NK-92 (cell line): Measurements from ENCODE around the gene IQCH.

Experiments
- DNase-seq: peaks from one replicate; lab custom pipeline; 2025; ENCODE audit not compliant: unreplicated experiment; lab: John Stamatoyannopoulos, UW

Gene IQCH

GRCh38 chr15:67296684-67297083, 42.1 kb downstream of the IQCH start:
- DNase-seq = no peak

DNA sequence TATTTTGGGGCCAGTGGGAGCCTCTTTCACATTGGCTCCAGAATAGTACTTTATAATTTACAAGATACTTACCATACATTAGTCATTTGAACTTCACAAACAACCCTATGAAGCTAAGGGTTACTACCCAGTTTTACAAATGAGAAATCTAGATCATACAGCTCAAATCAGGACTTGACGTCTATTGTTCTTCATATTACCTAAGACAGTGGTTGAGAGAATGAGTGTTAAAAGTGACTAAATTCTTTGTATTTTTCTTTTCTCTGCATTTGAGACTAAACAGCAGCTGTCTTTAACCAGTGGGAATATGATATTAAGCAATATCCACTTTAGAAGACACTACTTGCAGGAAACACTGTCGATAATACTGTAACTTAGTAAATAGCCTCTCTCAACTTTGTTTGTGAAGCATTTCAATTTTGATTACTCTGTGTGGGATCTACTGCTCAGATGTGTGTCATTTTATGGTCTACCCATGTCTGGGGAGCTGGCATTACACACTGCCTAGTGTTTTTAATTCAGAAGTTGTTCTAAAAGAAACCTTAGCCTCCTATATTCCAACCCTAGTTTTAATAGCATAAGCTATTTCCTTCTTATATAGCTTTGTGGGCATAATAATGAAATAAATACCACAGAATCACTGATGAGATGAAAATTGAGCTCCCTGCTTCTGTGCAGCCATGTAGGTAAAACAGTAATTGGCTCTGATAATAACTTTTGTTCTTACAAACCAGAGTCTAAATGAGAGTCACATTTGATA, 45.9 kb downstream of the IQCH start:
- DNase-seq = no peak

DNA sequence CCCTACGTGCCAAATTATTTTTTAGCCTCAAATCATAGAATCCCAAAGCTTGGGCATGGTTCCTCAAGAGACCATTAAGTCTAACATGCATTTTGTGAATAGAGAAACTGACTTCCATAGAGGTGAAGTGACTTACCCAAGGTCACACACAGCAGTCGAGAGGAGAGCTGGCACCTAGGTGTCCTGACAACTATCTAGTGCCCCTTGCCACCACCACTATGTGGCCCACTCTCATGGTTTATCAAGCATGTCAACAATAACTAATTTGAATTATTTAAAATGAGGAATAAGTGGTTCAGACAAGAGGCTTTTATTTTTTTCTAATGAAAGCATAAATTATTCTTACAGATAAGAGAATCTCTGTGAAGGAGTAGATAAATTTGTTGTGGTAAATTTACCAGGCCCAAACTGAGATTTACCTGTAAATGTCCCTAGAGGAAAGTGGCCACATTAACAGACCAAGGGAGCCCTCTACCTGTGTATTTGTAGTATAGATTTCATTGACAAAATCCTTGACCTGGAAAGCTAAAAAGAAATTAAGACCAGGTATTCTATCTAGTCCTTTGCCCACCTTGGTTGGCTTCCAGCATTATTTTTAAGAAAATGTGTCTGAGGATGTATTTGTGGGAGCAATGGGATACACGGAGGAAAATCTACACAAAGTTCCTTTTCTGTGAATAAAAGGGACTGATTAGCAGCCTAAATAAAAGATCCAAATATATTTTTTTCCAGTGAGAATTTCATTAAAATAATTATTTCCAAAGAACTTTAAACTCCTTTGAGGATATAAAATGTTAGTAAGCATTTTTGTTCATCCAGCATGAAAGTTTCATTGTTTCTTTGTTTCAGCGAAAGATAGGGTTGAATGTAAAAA, 49.1 kb downstream of the IQCH start:
- DNase-seq = no peak

GRCh38 chr15:67304778-67305177, 50.2 kb downstream of the IQCH start:
- no peak for DNase-seq

GRCh38 chr15:67305506-67305905, 50.9 kb downstream of the IQCH start:
- DNase-seq = no peak

DNA sequence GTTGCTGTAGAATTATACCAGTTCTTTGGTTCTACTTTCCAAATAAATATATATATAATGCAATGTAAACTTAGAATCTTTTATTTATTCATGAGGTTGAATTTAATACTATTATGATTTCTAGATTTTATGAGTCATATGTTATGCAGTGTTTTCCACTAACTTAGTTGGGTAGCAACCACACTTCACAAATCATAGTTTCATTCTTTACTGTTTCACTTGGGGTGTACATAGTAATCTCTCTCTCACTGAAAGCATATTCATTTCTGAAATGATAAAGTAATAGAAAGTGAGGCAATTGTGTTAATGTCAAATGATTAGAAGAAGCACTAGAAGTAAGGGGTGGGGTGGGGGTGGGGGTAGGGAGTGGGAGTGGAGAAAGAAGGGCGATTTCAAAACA, 52.6 kb downstream of the IQCH start:
- DNase-seq = no peak

DNA sequence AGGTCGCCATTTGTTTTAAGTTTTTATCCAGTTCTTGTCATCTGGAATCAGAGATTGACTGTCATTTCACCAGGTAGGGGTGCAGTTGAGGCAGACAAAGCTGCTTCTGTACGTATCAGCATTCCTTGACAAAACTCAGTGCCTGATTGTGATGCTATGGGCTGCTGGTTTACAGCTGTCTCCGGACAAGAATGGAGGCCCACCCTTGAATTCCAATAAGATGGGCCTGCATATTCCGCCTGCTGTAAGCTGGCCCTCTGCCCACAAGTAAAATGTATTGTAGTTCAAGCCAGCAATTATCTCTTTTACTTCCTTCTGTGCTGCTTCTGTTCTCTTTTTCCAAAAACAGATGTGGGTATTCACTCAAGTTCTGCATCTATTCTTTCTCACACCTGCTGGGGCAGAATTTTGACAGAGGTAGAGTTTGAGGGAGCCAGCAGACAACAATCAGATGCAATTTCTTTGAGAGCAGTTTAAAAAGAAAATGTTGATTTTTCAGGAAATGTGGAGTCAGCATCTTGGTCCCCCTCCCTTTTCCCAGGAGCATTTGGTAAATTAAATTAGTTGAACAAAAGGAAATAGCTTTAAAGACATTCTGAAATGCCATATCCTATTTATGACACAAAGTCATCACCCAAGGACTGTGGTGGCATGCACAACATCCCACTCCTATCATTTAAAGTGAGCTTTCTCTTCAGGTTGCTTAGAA, 53.5 kb downstream of the IQCH start:
- DNase-seq = no peak

DNA sequence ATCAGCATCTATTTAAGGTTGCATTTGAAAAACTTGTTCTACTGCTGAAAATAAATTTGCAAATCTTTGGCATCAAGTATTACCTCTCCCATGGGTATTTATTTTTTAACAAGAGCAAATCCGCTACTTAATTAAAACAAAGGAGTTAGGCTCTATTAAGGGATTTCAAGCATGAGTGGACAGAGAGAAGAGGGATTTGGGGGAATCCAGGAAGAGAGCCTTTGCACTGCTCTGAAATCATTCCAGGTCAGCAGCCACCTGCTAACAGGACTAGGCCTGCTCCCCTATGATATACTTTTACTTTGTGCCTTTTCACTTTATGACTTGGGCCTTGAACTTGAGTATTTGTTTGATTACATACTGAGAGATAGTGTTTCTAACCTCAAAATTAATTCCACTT, 57.1 kb downstream of the IQCH start:
- DNase-seq = no peak

- DNase-seq = no peak
These were observed 65.4 kb downstream of the IQCH start for GRCh38 chr15:67319961-67320360.

DNA sequence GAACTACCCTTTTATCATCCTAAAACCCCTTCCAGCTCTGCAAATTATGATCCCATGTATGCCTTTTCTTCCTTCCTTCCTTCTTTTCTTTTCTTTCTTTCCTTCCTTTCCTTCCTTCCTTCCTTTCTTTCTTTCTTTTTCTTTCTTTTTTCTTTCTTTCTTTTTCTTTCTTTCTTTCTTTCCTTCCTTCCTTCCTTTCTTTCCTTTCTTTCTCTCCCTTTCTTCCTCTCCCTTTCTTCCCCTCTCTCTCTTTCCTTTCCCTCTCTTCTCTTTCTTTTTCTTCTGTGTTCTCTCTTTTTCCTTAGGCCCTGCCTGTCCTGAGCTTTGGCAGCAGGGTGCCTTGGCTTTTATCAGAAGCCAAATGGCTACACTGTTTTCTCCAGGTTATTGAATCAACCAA, 66.8 kb downstream of the IQCH start:
- DNase-seq = no peak

- no peak for DNase-seq
These were observed 67.9 kb downstream of the IQCH start for GRCh38 chr15:67322481-67322880.

DNA sequence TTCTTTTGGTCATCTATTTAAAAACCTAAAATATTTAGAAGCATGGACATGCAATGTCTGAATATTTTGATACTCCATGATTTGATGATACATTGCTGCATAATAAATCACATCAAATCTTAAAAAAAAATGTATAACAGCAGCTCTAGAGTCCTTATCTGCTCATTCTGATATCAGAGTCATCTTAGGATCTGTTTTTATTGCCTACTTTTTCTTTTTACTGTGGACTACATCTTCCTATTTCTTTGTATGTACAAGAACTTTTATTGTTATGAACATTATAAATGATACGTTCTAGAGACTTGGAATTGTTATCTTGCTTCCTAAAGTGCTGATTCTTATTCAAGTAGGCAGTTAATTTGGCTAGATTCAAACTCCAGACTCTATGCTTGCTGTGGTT, 72.7 kb downstream of the IQCH start:
- DNase-seq = no peak

DNA sequence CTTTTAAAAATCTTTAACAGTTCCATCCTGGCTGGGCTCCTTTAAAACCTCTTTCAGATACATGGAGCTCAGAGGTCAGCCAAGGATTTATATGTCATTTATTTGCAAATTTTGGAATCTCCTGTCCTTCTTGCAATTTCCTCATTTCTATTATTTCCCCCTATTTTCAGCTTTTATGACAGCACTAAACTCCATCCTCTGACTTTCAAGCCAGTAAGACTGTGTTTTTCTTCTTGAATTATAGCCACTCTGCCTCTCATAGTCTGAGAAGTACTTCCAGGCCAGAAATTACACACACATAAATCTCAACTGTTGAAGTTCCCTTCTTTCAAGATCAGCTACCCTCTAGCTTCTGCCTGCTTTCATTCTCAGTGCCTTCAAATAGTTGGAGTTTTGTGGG, 73.2 kb downstream of the IQCH start:
- no peak for DNase-seq

- DNase-seq = no peak
These were observed 75.6 kb downstream of the IQCH start for GRCh38 chr15:67329984-67330733.

GRCh38 chr15:67331676-67332075, 77.1 kb downstream of the IQCH start:
- no peak for DNase-seq

DNA sequence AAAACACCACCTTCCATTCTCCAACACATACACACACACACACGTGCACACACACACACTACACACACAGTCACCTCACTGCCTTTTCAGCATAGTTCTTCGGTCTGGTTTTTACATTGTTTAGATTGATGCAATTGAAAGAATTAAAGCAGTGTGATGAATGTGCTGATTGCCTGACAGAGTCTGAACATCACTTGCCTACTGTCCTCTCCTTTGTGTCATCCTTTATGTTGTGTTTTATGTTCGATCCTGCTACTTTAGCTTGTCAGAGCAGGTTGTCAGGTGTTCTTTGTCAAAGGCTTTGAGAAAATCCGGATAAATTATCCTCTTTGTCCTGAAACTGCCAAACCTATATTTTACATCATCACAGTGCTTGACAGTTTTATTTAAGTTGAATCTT, 80.4 kb downstream of the IQCH start:
- DNase-seq = no peak

DNA sequence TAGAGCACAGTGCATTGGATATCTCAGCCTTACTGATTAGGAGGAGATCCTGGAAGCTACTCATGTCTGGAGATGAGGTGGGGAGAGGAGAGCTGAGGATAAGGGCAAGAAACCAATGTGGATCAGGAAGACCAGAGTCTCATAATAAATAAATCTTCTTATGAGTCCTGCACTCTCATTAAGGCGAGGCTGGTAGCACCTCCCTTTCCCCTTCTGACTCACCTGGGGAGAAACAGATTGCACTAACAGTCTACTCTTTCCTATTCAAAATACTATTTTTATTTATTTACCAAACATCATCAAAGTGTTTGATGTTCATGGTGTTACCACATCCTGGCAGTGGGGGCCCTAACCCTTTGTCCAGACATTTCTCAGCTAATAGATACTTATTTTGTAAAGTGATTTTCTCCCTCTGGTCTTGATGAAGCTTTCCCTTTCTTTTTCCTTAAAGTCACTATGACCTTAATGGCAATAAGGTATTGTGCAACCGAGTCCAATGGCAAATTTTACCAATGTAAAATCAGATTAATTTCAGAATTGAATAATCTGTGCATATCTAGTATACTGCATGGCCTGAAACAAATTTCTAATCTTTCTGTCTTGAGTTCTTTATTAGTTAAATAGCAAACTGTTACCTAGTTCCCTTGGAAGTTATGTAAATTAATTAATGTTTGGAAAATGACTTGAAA, 81.1 kb downstream of the IQCH start:
- DNase-seq = no peak

GRCh38 chr15:67340630-67341029, 86.0 kb downstream of the IQCH start:
- no peak for DNase-seq

GRCh38 chr15:67341539-67341938, 87.0 kb downstream of the IQCH start:
- DNase-seq = no peak

GRCh38 chr15:67343206-67343605, 88.6 kb downstream of the IQCH start:
- DNase-seq = no peak
